ENCODE measurements around the gene ALDH1B1.

ALDH1B1 gene

GRCh38 chr9:38417003-38417945 is 24.8 kb downstream of the ALDH1B1 start:
- peaks cover 74% of the 10 kb centered on the region for H3K27me3 ChIP-seq (ENCODE audit: insufficient read depth, low read length)
- no peak overlapping the region for H3K4me3 ChIP-seq (ENCODE audit: low read depth, low read length)
- no peaks in the 10 kb centered on the region for H3K4me1 ChIP-seq (ENCODE audit: control insufficient read depth, insufficient read depth, low read length, unreplicated experiment)
- H2AFZ ChIP-seq (ENCODE audit: low read length, unreplicated experiment) = no peak overlapping the region
- no peak overlapping the region for H3K27ac ChIP-seq (ENCODE audit: low read depth, low read length)
- H3K79me2 ChIP-seq (ENCODE audit: control insufficient read depth, insufficient read depth, low read length, unreplicated experiment) = no peaks in the 10 kb centered on the region
- H3K36me3 ChIP-seq (ENCODE audit: insufficient read depth, low read length) = no peaks in the 10 kb centered on the region

DNA sequence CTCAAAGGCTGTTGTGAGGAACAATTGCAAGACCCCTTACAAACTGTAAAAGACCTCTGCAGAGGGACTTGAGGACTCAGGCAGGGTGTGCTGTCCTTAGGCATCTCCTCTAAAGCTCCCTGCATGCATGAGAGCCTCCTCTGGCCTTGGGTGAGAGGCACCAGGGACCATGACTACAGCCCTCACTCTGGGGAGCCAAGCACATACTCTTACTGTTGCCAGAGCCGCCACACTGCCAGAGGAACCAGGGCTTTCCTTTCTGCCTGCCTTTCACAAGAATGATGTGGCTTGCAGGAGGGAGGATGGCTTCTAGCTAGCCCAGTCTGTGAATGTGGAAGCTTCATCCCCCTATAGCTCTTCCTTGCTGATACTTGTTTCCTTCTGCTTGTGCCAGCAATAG is 25.9 kb downstream of the ALDH1B1 start:
- Histone ChIP-seq H3K27me3 (ENCODE audit: insufficient read depth, low read length) (peaks cover 74% of the 10 kb centered on the region), H3K4me1 (ENCODE audit: control insufficient read depth, insufficient read depth, low read length, unreplicated experiment) (no peaks in the 10 kb centered on the region), H3K27ac (ENCODE audit: low read depth, low read length) (no peak overlapping the region), H2AFZ (ENCODE audit: low read length, unreplicated experiment) (no peak overlapping the region), H3K36me3 (ENCODE audit: insufficient read depth, low read length) (no peaks in the 10 kb centered on the region), H3K4me3 (ENCODE audit: low read depth, low read length) (no peak overlapping the region), H3K79me2 (ENCODE audit: control insufficient read depth, insufficient read depth, low read length, unreplicated experiment) (no peaks in the 10 kb centered on the region)

DNA sequence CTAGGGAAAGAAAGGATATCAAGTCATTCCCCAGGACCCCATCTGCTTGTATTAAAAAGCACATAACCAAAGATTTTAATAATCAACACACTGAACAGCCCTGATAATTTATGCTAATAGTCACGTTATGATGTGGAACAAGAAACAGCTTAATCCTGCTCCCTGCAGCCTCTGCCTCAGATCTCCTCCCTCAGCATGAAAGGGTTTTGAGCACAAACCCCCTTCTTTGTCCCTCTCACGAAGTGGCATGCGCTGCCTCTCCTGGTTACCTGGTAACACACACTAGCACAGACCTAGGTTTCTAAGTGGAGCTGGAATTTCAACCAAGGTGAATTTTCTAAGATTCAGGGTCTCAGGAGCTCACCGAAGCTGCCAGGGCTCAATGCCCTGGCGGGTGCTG is 26.7 kb downstream of the ALDH1B1 start:
- H3K4me1 ChIP-seq (ENCODE audit: control insufficient read depth, insufficient read depth, low read length, unreplicated experiment) = no peaks in the 10 kb centered on the region
- no peaks in the 10 kb centered on the region for H3K36me3 ChIP-seq (ENCODE audit: insufficient read depth, low read length)
- no peak overlapping the region for H3K4me3 ChIP-seq (ENCODE audit: low read depth, low read length)
- H3K27me3 ChIP-seq (ENCODE audit: insufficient read depth, low read length) = peaks cover 72% of the 10 kb centered on the region
- no peaks in the 10 kb centered on the region for H3K79me2 ChIP-seq (ENCODE audit: control insufficient read depth, insufficient read depth, low read length, unreplicated experiment)
- H3K27ac ChIP-seq (ENCODE audit: low read depth, low read length) = no peak overlapping the region
- H2AFZ ChIP-seq (ENCODE audit: low read length, unreplicated experiment) = no peak overlapping the region

DNA sequence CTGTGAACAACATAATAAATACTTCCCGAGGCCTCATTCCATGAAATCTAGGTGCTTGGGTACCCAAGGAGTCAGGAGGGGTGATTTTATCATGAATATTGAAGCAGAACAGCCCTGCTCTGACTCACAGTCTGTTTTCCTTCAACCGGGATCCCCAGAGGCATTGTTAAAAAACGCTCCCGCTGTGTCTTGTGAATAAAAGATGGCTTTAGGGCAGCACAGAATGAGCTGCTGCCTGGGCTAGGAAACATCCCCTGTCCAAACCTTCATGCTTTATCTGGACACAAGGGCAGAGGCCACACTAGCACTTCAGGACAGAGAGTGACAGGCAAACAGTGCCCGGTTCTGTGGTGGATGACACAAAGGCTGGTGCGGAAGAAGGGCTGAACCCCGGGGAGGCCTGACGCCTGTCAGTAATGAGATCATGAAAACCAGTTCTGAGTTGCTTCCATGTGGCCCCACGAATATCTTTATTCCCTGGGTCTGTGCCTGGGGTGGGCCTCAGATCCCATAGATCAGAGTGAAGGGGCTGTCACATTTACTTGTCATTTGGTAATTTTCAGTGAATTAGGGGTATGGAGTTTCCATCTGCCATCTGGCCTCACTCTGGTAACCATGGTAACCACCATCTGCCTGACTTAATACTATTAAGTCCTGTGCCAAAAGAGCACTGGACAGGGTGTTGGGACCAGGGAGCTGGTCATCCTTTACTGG is 29.2 kb downstream of the ALDH1B1 start:
- no peaks in the 10 kb centered on the region for H3K4me1 ChIP-seq (ENCODE audit: control insufficient read depth, insufficient read depth, low read length, unreplicated experiment)
- peaks cover 79% of the 10 kb centered on the region for H3K27me3 ChIP-seq (ENCODE audit: insufficient read depth, low read length)
- H3K27ac ChIP-seq (ENCODE audit: low read depth, low read length) = no peak overlapping the region
- no peak overlapping the region for H3K4me3 ChIP-seq (ENCODE audit: low read depth, low read length)
- H2AFZ ChIP-seq (ENCODE audit: low read length, unreplicated experiment) = no peak overlapping the region
- H3K36me3 ChIP-seq (ENCODE audit: insufficient read depth, low read length) = no peaks in the 10 kb centered on the region
- H3K79me2 ChIP-seq (ENCODE audit: control insufficient read depth, insufficient read depth, low read length, unreplicated experiment) = no peaks in the 10 kb centered on the region

DNA sequence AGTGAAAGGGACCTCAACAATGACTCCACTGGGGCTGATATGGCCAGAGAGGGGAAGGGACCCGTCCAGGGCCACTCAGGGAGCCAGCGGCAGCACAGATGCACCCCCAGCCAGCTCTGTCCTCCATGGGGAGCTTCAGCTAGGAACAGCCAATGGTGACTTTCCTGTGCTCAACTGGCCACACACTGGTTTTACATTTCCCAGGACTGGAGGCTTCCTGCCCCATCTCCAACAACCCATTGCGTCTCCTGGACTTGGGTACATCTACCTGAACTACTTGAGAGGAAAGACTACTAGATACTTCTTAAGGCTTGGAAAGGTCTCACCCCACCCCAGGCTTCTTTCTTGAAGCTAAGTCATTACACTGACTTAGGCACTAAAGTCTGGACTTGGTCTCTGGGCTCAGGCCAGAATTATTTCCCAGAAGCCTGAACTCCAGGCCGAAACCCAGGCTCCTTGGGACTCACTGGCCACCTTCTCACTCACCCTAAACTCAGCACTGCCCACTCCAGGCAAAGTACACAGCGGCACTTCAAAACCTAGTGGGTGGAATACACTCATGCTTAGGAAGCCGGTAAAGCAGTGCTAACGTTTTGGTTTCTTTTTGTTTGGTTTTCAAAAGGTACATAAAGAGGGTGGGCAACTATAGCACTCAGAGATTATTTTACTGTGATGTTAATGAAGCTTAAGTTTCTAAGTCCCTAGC is 30.2 kb downstream of the ALDH1B1 start:
- no peak overlapping the region for H2AFZ ChIP-seq (ENCODE audit: low read length, unreplicated experiment)
- H3K4me1 ChIP-seq (ENCODE audit: control insufficient read depth, insufficient read depth, low read length, unreplicated experiment) = no peaks in the 10 kb centered on the region
- no peaks in the 10 kb centered on the region for H3K79me2 ChIP-seq (ENCODE audit: control insufficient read depth, insufficient read depth, low read length, unreplicated experiment)
- peaks cover 84% of the 10 kb centered on the region for H3K27me3 ChIP-seq (ENCODE audit: insufficient read depth, low read length)
- H3K27ac ChIP-seq (ENCODE audit: low read depth, low read length) = no peak overlapping the region
- H3K36me3 ChIP-seq (ENCODE audit: insufficient read depth, low read length) = no peaks in the 10 kb centered on the region
- no peak overlapping the region for H3K4me3 ChIP-seq (ENCODE audit: low read depth, low read length)

DNA sequence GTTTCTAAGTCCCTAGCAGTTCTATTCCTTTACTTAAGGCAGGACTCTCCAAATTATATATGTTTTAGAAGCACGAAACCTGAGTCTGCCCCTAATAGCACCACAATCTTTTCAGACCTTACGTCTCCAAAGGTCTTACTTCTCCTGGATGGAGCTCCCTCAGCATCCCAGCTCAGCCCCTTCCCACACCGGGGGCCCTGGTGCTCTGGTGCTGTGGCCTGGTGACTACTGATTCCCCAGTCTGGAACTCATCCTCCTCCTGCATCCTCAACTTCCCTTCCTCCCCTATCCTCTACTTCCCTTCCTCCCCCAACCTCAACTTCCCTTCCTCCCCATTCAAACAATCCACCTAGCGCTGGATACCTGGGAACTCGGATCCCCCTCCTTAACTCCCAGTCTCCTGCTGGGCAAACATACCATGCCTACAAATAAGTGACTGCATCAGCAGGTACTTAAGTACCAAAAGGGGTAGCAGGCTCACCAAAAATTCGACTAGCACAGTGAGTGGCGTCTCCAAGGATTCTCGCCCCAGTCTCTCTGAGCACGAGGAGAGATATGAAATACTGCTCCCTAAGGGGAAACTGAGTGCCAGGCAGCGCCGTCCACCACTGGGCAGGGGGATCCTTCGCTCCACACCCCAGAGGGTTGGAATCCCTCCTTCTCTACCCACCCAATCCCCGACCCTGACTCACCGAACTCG is 30.9 kb downstream of the ALDH1B1 start:
- H3K4me3 ChIP-seq (ENCODE audit: low read depth, low read length) = peak overlapping the region; percentile 68
- H3K4me1 ChIP-seq (ENCODE audit: control insufficient read depth, insufficient read depth, low read length, unreplicated experiment) = no peaks in the 10 kb centered on the region
- no peaks in the 10 kb centered on the region for H3K36me3 ChIP-seq (ENCODE audit: insufficient read depth, low read length)
- no peak overlapping the region for H2AFZ ChIP-seq (ENCODE audit: low read length, unreplicated experiment)
- no peaks in the 10 kb centered on the region for H3K79me2 ChIP-seq (ENCODE audit: control insufficient read depth, insufficient read depth, low read length, unreplicated experiment)
- H3K27ac ChIP-seq (ENCODE audit: low read depth, low read length) = no peak overlapping the region
- H3K27me3 ChIP-seq (ENCODE audit: insufficient read depth, low read length) = peaks cover 84% of the 10 kb centered on the region

DNA sequence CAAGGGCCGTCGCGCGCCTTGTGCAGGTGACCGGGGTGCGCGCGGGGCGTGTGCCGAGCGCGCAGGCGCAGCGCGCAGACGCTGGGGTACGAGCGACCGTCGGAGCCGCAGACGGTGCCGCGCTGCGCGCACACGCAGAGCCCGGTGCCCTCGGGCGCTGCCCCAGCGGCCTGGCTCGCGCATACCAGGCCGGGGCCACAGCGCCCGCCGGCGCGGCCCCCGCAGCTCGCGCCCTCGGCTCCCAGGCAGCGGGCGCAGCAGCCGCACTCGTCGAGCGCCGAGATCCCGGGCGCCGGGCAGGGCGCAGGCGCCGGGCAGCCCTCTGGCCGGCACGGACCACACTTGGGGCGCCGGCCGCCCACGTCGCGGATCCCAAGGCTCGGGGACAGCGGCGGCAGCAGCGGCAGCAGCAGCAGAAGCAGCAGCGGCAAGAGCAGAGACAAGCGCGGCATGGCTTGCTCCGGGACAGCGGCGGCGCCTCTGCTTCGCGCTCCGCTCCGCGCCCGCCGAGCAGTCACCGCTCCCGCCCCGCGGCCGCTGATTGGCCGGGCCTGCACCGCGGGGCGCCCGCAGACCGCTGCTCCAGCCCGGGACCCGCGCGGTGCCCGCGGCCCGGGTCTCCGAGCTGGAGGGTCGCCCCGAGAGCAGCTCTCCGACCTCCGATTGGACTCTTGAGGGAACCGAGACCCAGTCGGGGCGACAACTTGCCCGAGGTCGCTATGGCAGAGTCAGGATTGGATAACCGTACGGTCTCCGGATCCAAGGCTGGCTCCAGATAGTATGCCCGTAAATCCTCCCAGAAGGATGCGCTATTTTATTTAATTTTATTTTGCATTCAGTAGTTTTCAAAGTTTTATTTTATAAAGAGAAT is 31.7 kb downstream of the ALDH1B1 start, which contains the start of gene IGFBPL1:
Gene IGFBPL1 (minus strand): TSS at position 482 of the 871 bp plus-strand sequence. CDS start 30 bp downstream, at position 452.
- Histone ChIP-seq H2AFZ (ENCODE audit: low read length, unreplicated experiment) (peak within 1 kb of the TSS; percentile 66), H3K4me1 (ENCODE audit: control insufficient read depth, insufficient read depth, low read length, unreplicated experiment) (no peaks in the 10 kb centered on the region), H3K4me3 (ENCODE audit: low read depth, low read length) (peak within 1 kb of the TSS; percentile 68), H3K79me2 (ENCODE audit: control insufficient read depth, insufficient read depth, low read length, unreplicated experiment) (no peaks in the 10 kb centered on the region), H3K27ac (ENCODE audit: low read depth, low read length) (no peak within 1 kb of the TSS), H3K27me3 (ENCODE audit: insufficient read depth, low read length) (peaks cover 78% of the 10 kb centered on the region), H3K36me3 (ENCODE audit: insufficient read depth, low read length) (no peaks in the 10 kb centered on the region)

- Histone ChIP-seq H3K79me2 (ENCODE audit: control insufficient read depth, insufficient read depth, low read length, unreplicated experiment) (no peaks in the 10 kb centered on the region), H2AFZ (ENCODE audit: low read length, unreplicated experiment) (no peak overlapping the region), H3K4me3 (ENCODE audit: low read depth, low read length) (no peak overlapping the region), H3K27me3 (ENCODE audit: insufficient read depth, low read length) (peaks cover 75% of the 10 kb centered on the region), H3K4me1 (ENCODE audit: control insufficient read depth, insufficient read depth, low read length, unreplicated experiment) (no peaks in the 10 kb centered on the region), H3K27ac (ENCODE audit: low read depth, low read length) (no peak overlapping the region), H3K36me3 (ENCODE audit: insufficient read depth, low read length) (no peaks in the 10 kb centered on the region)
These were observed 32.4 kb downstream of the ALDH1B1 start for GRCh38 chr9:38424918-38425317.

- Histone ChIP-seq H3K4me3 (ENCODE audit: low read depth, low read length) (no peak overlapping the region), H2AFZ (ENCODE audit: low read length, unreplicated experiment) (no peak overlapping the region), H3K36me3 (ENCODE audit: insufficient read depth, low read length) (no peaks in the 10 kb centered on the region), H3K27ac (ENCODE audit: low read depth, low read length) (no peak overlapping the region), H3K4me1 (ENCODE audit: control insufficient read depth, insufficient read depth, low read length, unreplicated experiment) (no peaks in the 10 kb centered on the region), H3K27me3 (ENCODE audit: insufficient read depth, low read length) (peaks cover 80% of the 10 kb centered on the region), H3K79me2 (ENCODE audit: control insufficient read depth, insufficient read depth, low read length, unreplicated experiment) (no peaks in the 10 kb centered on the region)
These were observed 35.6 kb downstream of the ALDH1B1 start for GRCh38 chr9:38428062-38428461.
